HL-60 (cell line): Measurements from ENCODE around the gene AKNA.

Source experiments
- DNase-seq, 2 experiments: peaks; one replicate each; pipeline ENCODE4 v3.0.0-alpha.2; 2010 to 2020; ENCODE audit warnings: low read depth in 1 of 2, low spot score in 1 of 2
- H3K27ac ChIP-seq: fragments of 250-450 bp; sonication (Bioruptor Pico); replicated peaks from 2 replicates; pipeline ENCODE4 v1.5.1; 2020; ENCODE audit warnings: mild to moderate bottlenecking, moderate library complexity
- H3K27me3 ChIP-seq: fragments of 250-450 bp; sonication (Bioruptor Pico); 2 replicates; pipeline ENCODE4 v1.5.1; 2021; ENCODE audit warnings: mild to moderate bottlenecking, moderate library complexity; ENCODE audit not compliant: insufficient read depth, poor library complexity, severe bottlenecking
- H3K4me3 ChIP-seq: replicated peaks from 2 replicates; pipeline ENCODE4 v1.5.1; 2011; ENCODE audit warnings: mild to moderate bottlenecking, control low read depth, low read length; ENCODE audit not compliant: insufficient read depth
- CTCF ChIP-seq: IDR thresholded peaks from one replicate; pipeline ENCODE4 v1.5.1; 2011; ENCODE audit warnings: low read length, control low read depth, inconsistent platforms; ENCODE audit not compliant: insufficient read depth
- GABPA ChIP-seq: IDR thresholded peaks from 2 replicates; pipeline ENCODE4 v1.6.1; 2012; ENCODE audit warnings: low read depth
- POLR2AphosphoS5 ChIP-seq: IDR thresholded peaks from 2 replicates; pipeline ENCODE4 v1.6.1; 2012; ENCODE audit warnings: low read depth
- REST ChIP-seq: IDR thresholded peaks from 2 replicates; pipeline ENCODE4 v1.6.1; 2012; ENCODE audit warnings: low read depth; ENCODE audit not compliant: insufficient replicate concordance
- SPI1 ChIP-seq: IDR thresholded peaks from 2 replicates; pipeline ENCODE4 v1.6.1; 2012; ENCODE audit warnings: low read depth, mild to moderate bottlenecking, borderline replicate concordance

The AKNA gene

DNA sequence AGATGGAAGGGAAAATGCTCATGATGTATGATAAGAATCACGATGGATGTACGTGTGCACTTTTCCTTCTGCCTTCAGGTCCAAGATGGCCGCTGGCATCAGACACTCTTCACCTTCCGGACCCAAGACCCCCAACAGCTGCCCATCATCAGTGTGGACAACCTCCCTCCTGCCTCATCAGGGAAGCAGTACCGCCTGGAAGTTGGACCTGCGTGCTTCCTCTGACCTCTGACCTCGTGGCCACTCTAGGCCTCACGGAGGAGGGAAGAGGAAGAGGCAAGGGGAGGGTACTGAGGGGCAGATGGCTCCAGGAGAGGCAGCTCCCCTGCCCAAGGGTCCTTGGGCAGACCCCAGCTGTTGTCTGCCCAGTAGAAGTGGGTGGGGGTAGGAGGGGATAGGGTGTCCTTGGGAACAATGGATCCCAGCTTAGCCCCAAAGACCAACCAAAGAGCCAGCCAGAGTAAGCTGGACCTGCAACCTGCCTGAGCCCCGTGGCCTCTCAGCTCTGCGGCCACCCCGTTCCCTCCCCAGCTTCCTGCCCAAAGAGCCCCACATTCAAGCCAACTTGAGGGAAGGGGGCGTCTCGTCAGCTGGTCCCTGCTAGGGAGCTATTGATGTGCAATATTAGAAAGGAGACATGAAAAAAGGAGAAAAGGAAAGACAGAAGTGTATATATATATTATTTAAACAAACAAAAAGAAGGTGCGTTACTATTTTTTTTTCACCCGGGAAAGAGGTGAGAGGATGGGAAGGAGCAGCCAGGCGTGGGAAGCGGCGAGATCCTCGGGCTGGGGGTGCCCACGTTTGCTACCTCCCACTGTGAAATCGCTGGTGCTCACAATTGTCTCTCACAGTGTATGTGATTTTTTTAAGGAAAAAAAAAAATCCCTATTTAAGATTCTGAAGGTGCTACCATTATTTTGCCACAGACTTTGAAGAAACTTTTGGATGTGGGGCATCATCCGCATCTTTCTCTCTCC lies 77.0 kb downstream of the AKNA start:
- no peak for TF ChIP-seq GABPA
- no peak for TF ChIP-seq CTCF
- TF ChIP-seq REST: no peak
- no peak for TF ChIP-seq POLR2AphosphoS5
- TF ChIP-seq SPI1: no peak
- Histone ChIP-seq H3K4me3 (no peak overlapping the region), H3K27ac (no peak overlapping the region), H3K27me3 (no peaks in the 10 kb centered on the region)
- no peak for DNase-seq

- Histone ChIP-seq H3K27me3 (no peaks in the 10 kb centered on the region), H3K4me3 (no peak overlapping the region), H3K27ac (no peak overlapping the region)
- TF ChIP-seq POLR2AphosphoS5 (no peak), REST (no peak), GABPA (no peak), SPI1 (no peak), CTCF (no peak)
- no peak for DNase-seq
Observed at GRCh38 chr9:114309096-114309495, 78.7 kb downstream of the AKNA start.

GRCh38 chr9:114308361-114308950 lies 79.3 kb downstream of the AKNA start:
- H3K27me3 ChIP-seq: no peaks in the 10 kb centered on the region
- no peak overlapping the region for H3K27ac ChIP-seq
- DNase-seq: no peak
- TF ChIP-seq CTCF (no peak), REST (no peak)
- no peak overlapping the region for H3K4me3 ChIP-seq
